SU-DHL-6 (cell line): ENCODE measurements around the gene GRAMD2B.

Source experiments
- EZH2phosphoT487 ChIP-seq: fragments of 200-600 bp; sonication (generic), shearing (Covaris generic); conservative IDR thresholded peaks from 2 replicates; pipeline ENCODE4 v1.6.1; 2018; ENCODE audit warnings: mild to moderate bottlenecking, antibody characterized with exemption, low read length, moderate library complexity, mixed read lengths
- TF ChIP-seq, protein P1 (sequence below): fragments of 200-600 bp; sonication (generic); IDR thresholded peaks from one replicate; pipeline ENCODE4 v1.5.1; 2017; ENCODE audit warnings: antibody characterized with exemption, mild to moderate bottlenecking, low read length, moderate library complexity; ENCODE audit not compliant: insufficient read depth, poor library complexity, severe bottlenecking

DNA sequence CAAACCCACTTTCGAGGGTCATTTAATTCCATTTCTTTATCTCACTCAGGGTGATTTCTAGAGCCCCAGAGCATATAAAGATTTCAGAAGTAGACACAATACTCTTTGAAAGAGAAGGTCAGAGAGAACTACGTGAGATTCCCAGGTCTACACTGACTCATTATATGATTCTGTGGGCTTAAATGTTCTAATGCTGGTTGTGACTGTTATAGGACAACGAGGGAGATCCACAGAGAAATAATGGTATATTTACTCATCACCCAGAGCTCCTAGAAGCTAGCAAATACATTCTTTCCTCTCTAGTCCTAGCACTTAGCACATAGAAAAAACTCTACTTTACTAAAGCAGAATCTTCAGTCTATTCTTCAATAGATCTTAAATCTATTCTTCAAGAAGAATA lies 39.4 kb upstream of the GRAMD2B start:
- TF ChIP-seq, protein P1, sequence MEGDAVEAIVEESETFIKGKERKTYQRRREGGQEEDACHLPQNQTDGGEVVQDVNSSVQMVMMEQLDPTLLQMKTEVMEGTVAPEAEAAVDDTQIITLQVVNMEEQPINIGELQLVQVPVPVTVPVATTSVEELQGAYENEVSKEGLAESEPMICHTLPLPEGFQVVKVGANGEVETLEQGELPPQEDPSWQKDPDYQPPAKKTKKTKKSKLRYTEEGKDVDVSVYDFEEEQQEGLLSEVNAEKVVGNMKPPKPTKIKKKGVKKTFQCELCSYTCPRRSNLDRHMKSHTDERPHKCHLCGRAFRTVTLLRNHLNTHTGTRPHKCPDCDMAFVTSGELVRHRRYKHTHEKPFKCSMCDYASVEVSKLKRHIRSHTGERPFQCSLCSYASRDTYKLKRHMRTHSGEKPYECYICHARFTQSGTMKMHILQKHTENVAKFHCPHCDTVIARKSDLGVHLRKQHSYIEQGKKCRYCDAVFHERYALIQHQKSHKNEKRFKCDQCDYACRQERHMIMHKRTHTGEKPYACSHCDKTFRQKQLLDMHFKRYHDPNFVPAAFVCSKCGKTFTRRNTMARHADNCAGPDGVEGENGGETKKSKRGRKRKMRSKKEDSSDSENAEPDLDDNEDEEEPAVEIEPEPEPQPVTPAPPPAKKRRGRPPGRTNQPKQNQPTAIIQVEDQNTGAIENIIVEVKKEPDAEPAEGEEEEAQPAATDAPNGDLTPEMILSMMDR, result no peak
- TF ChIP-seq EZH2phosphoT487, result no peak
